OCI-LY7 (cell line): ENCODE data around the gene TNFAIP1. TPM values are rescaled to one million over a fixed set of nuclear protein-coding genes. Genes with fewer than 3 reads are reported as not detected.

Experiments used
- BruUV-seq: library from RNA; stranded (reverse); fragments of 400-500 nt; replicated peaks from 2 replicates; lab custom pipeline; 2021; lab: Mats Ljungman, UMichigan
- CTCF ChIA-PET: fragments of 300-600 bp; sonication (Branson Sonifier 250); formaldehyde crosslinking; loops from one replicate; lab custom pipeline; 2022; ENCODE audit warnings: antibody characterized with exemption; ENCODE audit not compliant: unreplicated experiment; lab: Charles Lee
- POLR2A ChIA-PET: fragments of 300-600 bp; sonication (Branson Sonifier 250); formaldehyde crosslinking; loops from one replicate; lab custom pipeline; 2022; ENCODE audit warnings: antibody characterized with exemption; lab: Charles Lee
- DNase-seq: peaks from one replicate; pipeline ENCODE4 v3.0.0-alpha.2; 2015; ENCODE audit warnings: low spot score
- H2AFZ ChIP-seq: fragments of 200-600 bp; sonication (generic), shearing (Covaris generic); 2 replicates; pipeline ENCODE4 v1.6.1; 2014; ENCODE audit warnings: mild to moderate bottlenecking, antibody characterized with exemption, low read length, moderate library complexity
- H3K27ac ChIP-seq: fragments of 200-600 bp; sonication (generic); 2 replicates; pipeline ENCODE4 v1.5.1; 2014; ENCODE audit warnings: mixed run types, low read depth, mild to moderate bottlenecking, moderate library complexity, low read length, inconsistent platforms; ENCODE audit not compliant: poor library complexity, severe bottlenecking
- H3K36me3 ChIP-seq: fragments of 200-600 bp; sonication (generic); 2 replicates; pipeline ENCODE4 v1.6.1; 2014; ENCODE audit warnings: mild to moderate bottlenecking, antibody characterized with exemption, low read length, moderate library complexity, mixed read lengths; ENCODE audit not compliant: insufficient read depth
- H3K4me1 ChIP-seq: fragments of 200-600 bp; sonication (generic); 2 replicates; pipeline ENCODE4 v1.5.1; 2014; ENCODE audit warnings: mild to moderate bottlenecking, low read length; ENCODE audit not compliant: insufficient read depth, poor library complexity, severe bottlenecking
- H3K4me2 ChIP-seq: fragments of 200-600 bp; sonication (generic); 2 replicates; pipeline ENCODE4 v1.6.1; 2014; ENCODE audit warnings: mild to moderate bottlenecking, low read length
- H3K4me3 ChIP-seq: fragments of 200-600 bp; sonication (generic); 2 replicates; pipeline ENCODE4 v1.5.1; 2014; ENCODE audit warnings: mild to moderate bottlenecking, low read depth, low read length; ENCODE audit not compliant: poor library complexity, severe bottlenecking
- H3K79me2 ChIP-seq: fragments of 200-600 bp; sonication (generic); 2 replicates; pipeline ENCODE4 v1.6.1; 2016; ENCODE audit warnings: low read depth, mild to moderate bottlenecking, low read length, moderate library complexity, mixed read lengths; ENCODE audit not compliant: insufficient read depth
- H3K9me2 ChIP-seq: fragments of 200-600 bp; sonication (generic); 2 replicates; pipeline ENCODE4 v1.6.1; 2016; ENCODE audit warnings: mild to moderate bottlenecking, low read length, mixed read lengths; ENCODE audit not compliant: insufficient read depth
- H3K9me3 ChIP-seq: fragments of 200-600 bp; sonication (generic); 2 replicates; pipeline ENCODE4 v1.6.1; 2014; ENCODE audit warnings: mild to moderate bottlenecking, mixed run types, low read length, mixed read lengths
- H4K20me1 ChIP-seq: fragments of 200-600 bp; sonication (generic); 2 replicates; pipeline ENCODE4 v1.6.1; 2014; ENCODE audit warnings: mild to moderate bottlenecking, antibody characterized with exemption, low read length, moderate library complexity, mixed read lengths; ENCODE audit not compliant: insufficient read depth
- CTCF ChIP-seq: fragments of 200-600 bp; sonication (generic); conservative IDR thresholded peaks from 2 replicates; pipeline ENCODE4 v1.5.1; 2014; ENCODE audit warnings: mild to moderate bottlenecking, antibody characterized with exemption, low read length, moderate library complexity, mixed read lengths
- EZH2phosphoT487 ChIP-seq: fragments of 200-600 bp; sonication (generic); IDR thresholded peaks from 2 replicates; pipeline ENCODE4 v1.6.1; 2018; ENCODE audit warnings: low read depth, borderline replicate concordance, mild to moderate bottlenecking, mixed run types, antibody characterized with exemption, low read length, moderate library complexity, mixed read lengths
- intact Hi-C: fragments of 100-400 bp; cut with micrococcal nuclease; formaldehyde crosslinking; loops from one replicate; pipeline ENCODE4 v1.10.0; 2022; ENCODE audit not compliant: unreplicated experiment
- total RNA-seq, 2 experiments: library from RNA; depleted of rRNA in 1 of 2; stranded (reverse); fragments of >200 nt in 1 of 2; shearing (Covaris generic) in 1 of 2; gene quantifications; 2 replicates each; pipeline ENCODE4 v1.2.3, GENCODE V29; 2014 to 2022

Gene TNFAIP1
- total RNA-seq, 2 experiments from 2014 or later, result 14.7 to 15.5 TPM

- intact Hi-C loops, result loop anchor here (1.0 kb wide), 2 partner anchors 13 to 23 kb away; partner anchors contain the start of genes IFT20, SARM1 and TNFAIP1
- H3K27ac ChIP-seq, result peak overlapping the region; percentile 27
- peaks cover 59% of the 10 kb centered on the region for H3K36me3 ChIP-seq
- TF ChIP-seq CTCF (no peak), EZH2phosphoT487 (no peak)
- H4K20me1 ChIP-seq, result no peaks in the 10 kb centered on the region
- ChIA-PET CTCF (no interaction called here), POLR2A (interaction anchor here (0.8 to 3.6 kb wide), 11 partner anchors 8 to 45 kb away, joined by 3 to 22 read pairs (median 3); partner anchors contain the start of genes IFT20, SARM1, TNFAIP1 and VTN)
- peaks cover 21% of the 10 kb centered on the region for H3K4me1 ChIP-seq
- no TSS peak for BruUV-seq
- H3K4me2 ChIP-seq, result peak overlapping the region; percentile 84
- peak overlapping the region; percentile 48 for H2AFZ ChIP-seq
- H3K9me3 ChIP-seq, result no peaks in the 10 kb centered on the region
- peaks cover 33% of the 10 kb centered on the region for H3K79me2 ChIP-seq
- peak; percentile 23 for DNase-seq
- H3K9me2 ChIP-seq, result no peaks in the 10 kb centered on the region
- H3K4me3 ChIP-seq, result peak overlapping the region; percentile 89
These were observed 22.3 kb downstream of the TNFAIP1 start for GRCh38 chr17:28357901-28358197.

- DNase-seq, result no peak
- CTCF ChIA-PET, result no interaction called here
- TF ChIP-seq CTCF (no peak), EZH2phosphoT487 (no peak)
- no peaks in the 10 kb centered on the region for H3K9me3 ChIP-seq
- no peak overlapping the region for H3K27ac ChIP-seq
- POLR2A ChIA-PET, result no interaction called here
- intact Hi-C loops, result no loop called here
- no peaks in the 10 kb centered on the region for H4K20me1 ChIP-seq
- peaks cover 45% of the 10 kb centered on the region for H3K36me3 ChIP-seq
- BruUV-seq, result no TSS peak
- peaks cover 6% of the 10 kb centered on the region for H3K4me1 ChIP-seq
- no peaks in the 10 kb centered on the region for H3K9me2 ChIP-seq
- H3K4me3 ChIP-seq, result no peak overlapping the region
- no peak overlapping the region for H3K4me2 ChIP-seq
- peaks cover 10% of the 10 kb centered on the region for H3K79me2 ChIP-seq
- H2AFZ ChIP-seq, result no peak overlapping the region
These were observed 27.6 kb downstream of the TNFAIP1 start for GRCh38 chr17:28363186-28363585.

- no peaks in the 10 kb centered on the region for H3K4me1 ChIP-seq
- intact Hi-C loops, result no loop called here
- peaks cover 2% of the 10 kb centered on the region; the same call in 1 of the 2 replicates for H3K79me2 ChIP-seq
- H4K20me1 ChIP-seq, result no peaks in the 10 kb centered on the region
- no peaks in the 10 kb centered on the region for H3K9me3 ChIP-seq
- H2AFZ ChIP-seq, result no peak overlapping the region
- H3K36me3 ChIP-seq, result peaks cover 42% of the 10 kb centered on the region
- H3K9me2 ChIP-seq, result no peaks in the 10 kb centered on the region
- H3K4me2 ChIP-seq, result no peak overlapping the region
- CTCF ChIA-PET, result no interaction called here
- no peak for DNase-seq
- TF ChIP-seq CTCF, result no peak
- no peak for TF ChIP-seq EZH2phosphoT487
- POLR2A ChIA-PET, result interaction anchor here (0.6 kb wide), 1 partner anchor 22 kb away, joined by 3 read pairs; no protein-coding TSS in a partner anchor
- H3K4me3 ChIP-seq, result no peak overlapping the region
- H3K27ac ChIP-seq, result no peak overlapping the region
- BruUV-seq, result no TSS peak
These were observed 28.5 kb downstream of the TNFAIP1 start for GRCh38 chr17:28363776-28364650.
